Omental fat pad (tissue), 4 donors: ENCODE results near the gene CALCOCO2. TPM values are rescaled to one million over a fixed set of nuclear protein-coding genes. Genes with fewer than 3 reads are reported as not detected.

Source experiments
- ATAC-seq: fragments of 150-250 bp; one replicate; pipeline ENCODE4 v1.9.1; 2016; ENCODE audit warnings: mild to moderate bottlenecking, moderate library complexity; ENCODE audit not compliant: low FRiP score
- DNase-seq: peaks from one replicate; pipeline ENCODE4 v3.0.0-alpha.2; 2019; ENCODE audit warnings: low spot score
- total RNA-seq, 4 donors: library from RNA; depleted of rRNA; stranded (reverse); fragments of >200 nt; gene quantifications; one replicate each; pipeline ENCODE4 v1.1.0, GENCODE V29; 2016
- TF ChIP-seq, protein P1 (sequence below), 3 donors: fragments of 450-650 bp; IDR thresholded peaks; one replicate each; pipeline ENCODE4 v1.5.1; 2016 to 2017; ENCODE audit warnings: antibody characterized with exemption in 3 of 3, mild to moderate bottlenecking in 3 of 3, moderate library complexity in 2 of 3

The CALCOCO2 gene, protein sequence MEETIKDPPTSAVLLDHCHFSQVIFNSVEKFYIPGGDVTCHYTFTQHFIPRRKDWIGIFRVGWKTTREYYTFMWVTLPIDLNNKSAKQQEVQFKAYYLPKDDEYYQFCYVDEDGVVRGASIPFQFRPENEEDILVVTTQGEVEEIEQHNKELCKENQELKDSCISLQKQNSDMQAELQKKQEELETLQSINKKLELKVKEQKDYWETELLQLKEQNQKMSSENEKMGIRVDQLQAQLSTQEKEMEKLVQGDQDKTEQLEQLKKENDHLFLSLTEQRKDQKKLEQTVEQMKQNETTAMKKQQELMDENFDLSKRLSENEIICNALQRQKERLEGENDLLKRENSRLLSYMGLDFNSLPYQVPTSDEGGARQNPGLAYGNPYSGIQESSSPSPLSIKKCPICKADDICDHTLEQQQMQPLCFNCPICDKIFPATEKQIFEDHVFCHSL
- total RNA-seq: 100 to 1,000 TPM; 107 to 356 (median 135) TPM

DNA sequence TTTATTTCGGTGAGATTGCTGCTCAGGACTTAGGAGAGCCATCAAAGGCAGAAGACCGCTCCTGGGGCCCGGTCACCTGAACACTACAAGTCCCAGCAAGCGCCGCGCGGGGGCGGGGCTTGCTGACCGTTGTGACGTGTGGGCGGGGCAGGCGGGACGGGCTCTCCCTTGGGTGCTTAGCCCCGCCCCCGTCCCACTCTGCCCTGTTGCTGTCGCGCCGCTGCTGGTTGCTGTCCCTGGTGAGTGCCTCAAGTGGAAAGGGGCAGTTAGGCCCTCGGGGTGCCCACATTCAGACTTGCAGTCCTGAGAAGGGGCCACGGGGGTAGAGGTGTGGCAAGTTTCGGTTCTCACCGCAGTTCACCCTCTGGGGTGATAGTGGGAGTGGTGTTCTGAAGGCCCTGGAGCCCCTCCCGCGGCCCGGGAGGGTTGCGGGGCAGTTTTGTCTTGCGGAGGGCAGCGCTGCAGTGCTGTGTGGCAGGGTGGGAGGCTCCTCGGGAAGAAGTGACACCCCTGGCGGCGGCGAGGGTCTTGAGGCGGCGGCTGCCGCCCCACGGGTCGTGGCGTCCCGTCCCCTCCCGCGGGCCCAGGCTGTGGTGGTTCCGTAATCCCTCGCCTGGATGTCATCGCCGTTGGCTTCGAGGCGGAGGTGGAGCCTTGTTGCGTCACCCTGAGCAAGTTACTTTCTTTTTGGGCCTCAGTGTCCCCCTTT lies at the start of gene CALCOCO2:
Gene CALCOCO2 (plus strand): TSS at position 196 of the 709 bp plus-strand sequence. CDS start 10,673 bp downstream, outside the sequence.
- DNase-seq (peak; percentile 85), ATAC-seq (peak; percentile 97)
- TF ChIP-seq, protein P1, sequence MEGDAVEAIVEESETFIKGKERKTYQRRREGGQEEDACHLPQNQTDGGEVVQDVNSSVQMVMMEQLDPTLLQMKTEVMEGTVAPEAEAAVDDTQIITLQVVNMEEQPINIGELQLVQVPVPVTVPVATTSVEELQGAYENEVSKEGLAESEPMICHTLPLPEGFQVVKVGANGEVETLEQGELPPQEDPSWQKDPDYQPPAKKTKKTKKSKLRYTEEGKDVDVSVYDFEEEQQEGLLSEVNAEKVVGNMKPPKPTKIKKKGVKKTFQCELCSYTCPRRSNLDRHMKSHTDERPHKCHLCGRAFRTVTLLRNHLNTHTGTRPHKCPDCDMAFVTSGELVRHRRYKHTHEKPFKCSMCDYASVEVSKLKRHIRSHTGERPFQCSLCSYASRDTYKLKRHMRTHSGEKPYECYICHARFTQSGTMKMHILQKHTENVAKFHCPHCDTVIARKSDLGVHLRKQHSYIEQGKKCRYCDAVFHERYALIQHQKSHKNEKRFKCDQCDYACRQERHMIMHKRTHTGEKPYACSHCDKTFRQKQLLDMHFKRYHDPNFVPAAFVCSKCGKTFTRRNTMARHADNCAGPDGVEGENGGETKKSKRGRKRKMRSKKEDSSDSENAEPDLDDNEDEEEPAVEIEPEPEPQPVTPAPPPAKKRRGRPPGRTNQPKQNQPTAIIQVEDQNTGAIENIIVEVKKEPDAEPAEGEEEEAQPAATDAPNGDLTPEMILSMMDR (IDR thresholded peaks at IDR 0.05): no peak

- ATAC-seq: no peak
- TF ChIP-seq, protein P1 (IDR thresholded peaks at IDR 0.05): no peak
- no peak for DNase-seq
Measured at GRCh38 chr17:48787828-48788227, 43.0 kb upstream of the CALCOCO2 start.

DNA sequence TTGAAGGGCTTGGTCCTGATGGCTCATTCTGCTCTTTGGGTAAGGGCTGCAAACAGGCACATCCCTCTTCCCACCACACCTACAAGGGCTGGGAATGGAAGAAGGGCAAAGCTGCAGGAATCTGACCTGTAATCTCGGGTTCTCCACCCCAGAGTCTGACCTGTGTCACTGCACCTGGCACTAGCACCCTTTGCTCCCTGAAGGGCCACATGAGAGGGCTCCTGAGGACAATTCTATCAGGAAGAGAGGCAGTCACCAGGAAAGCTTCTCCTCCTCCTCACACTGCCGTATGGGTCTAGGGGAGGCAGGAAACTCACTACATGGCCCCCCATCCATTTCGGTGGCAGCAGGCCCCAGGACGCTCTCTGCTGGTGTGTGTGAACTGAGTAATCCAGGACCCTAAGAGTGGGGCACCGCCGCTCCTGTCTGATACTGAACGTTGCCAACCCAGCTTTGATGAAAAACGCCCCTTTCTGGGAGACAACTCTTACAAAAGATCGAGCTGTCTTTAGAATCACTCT lies 40.2 kb upstream of the CALCOCO2 start:
- TF ChIP-seq, protein P1 (IDR thresholded peaks at IDR 0.05): no peak

DNA sequence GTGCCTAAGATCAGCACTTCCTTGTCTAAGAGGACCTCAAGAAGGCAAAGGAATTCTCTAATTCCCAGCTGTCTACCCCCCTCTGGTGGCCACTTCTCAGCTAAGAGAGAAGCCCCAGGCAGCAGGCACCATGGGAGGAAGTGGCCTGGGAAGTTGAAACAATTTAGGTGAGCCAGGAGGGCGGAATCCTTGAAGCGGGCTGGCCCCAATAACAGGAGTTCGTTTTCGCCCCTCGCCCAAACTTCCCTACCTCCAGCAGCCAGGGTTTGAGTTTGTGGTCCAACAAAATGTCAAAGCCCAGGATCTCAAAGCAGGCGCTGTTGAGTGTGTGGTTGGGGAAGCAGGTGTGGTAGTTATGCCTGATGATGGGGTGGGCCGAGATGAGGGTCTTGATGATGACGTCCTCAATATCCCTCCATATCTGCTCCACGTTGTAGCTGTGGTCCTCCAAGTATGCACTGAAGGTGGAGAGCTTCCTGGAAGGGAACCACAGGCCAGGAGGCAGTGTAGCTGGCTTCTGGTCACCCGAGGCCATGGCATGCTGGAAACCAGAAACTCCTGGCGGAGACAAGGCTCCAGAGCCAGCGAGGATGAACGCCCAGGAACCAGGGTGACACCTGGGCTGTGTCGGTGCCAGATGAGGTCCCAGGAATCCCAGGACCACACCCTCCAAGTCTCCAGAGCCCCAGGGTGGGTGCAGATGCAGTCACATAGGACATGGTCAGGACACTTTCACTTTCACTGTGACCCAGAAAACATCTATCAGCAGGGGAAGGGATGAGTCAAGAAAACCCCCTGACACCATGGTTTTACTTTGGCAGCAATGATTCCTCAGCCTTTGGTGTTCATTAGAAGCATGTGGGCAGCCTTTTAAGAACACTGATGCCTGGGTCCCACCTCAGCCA lies 39.5 kb upstream of the CALCOCO2 start:
- ATAC-seq (peak; percentile 66), DNase-seq (peak; percentile 75)
- TF ChIP-seq, protein P1 (IDR thresholded peaks at IDR 0.05): no peak

More for the DNA sequence above, 40.2 kb upstream of the CALCOCO2 start:
- DNase-seq (no peak), ATAC-seq (no peak)

DNA sequence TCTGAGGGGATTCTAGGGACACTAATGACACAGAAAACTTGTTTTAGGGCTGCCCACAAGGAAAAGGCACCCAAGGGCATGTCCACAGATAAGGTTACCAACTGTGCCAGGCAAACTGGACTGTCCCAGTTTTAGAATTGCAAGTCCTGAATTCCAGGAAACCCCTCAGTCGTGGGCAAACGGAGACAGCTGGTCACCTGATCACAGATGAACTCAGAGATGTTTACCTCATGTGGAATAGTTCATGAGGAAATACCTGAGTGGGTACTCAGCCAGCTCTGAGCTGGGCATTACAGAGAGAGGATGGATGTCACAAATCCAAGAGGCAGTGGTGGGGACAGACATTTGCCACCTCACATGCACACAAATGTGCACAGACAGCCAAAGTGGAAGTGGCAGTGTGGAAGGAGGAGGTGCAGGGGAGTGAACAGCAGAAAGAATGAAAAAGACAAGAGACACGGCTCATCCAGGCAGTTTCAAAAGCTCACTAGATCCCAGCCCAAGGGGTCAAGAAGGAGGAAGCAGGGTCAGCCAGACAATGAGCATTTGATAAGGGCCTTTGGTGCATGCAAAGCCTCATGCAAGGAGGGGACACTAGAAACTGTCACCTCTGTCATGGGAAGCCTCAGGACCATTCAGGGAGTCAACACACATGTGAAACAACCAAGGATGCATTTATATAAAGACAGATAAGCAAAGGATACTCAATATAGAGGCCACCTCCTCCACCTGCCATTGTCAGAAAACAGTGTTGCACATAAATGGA lies 38.6 kb upstream of the CALCOCO2 start:
- DNase-seq (no peak), ATAC-seq (no peak)
- TF ChIP-seq, protein P1 (IDR thresholded peaks at IDR 0.05): no peak
